HCEC 1CT (cell line): ENCODE results near the gene ZNF516.
A peak's percentile ranks its signal among the peaks of the same experiment; 100 is the strongest.
"Not testable (repeated sequence)": the region's sequence is repeated elsewhere in the genome, so short reads cannot be mapped to it uniquely, and the experiment has no call there.

Experiments
- DNase-seq: peaks from one replicate; pipeline ENCODE4 v3.0.0-alpha.2; 2017

The ZNF516 gene, protein sequence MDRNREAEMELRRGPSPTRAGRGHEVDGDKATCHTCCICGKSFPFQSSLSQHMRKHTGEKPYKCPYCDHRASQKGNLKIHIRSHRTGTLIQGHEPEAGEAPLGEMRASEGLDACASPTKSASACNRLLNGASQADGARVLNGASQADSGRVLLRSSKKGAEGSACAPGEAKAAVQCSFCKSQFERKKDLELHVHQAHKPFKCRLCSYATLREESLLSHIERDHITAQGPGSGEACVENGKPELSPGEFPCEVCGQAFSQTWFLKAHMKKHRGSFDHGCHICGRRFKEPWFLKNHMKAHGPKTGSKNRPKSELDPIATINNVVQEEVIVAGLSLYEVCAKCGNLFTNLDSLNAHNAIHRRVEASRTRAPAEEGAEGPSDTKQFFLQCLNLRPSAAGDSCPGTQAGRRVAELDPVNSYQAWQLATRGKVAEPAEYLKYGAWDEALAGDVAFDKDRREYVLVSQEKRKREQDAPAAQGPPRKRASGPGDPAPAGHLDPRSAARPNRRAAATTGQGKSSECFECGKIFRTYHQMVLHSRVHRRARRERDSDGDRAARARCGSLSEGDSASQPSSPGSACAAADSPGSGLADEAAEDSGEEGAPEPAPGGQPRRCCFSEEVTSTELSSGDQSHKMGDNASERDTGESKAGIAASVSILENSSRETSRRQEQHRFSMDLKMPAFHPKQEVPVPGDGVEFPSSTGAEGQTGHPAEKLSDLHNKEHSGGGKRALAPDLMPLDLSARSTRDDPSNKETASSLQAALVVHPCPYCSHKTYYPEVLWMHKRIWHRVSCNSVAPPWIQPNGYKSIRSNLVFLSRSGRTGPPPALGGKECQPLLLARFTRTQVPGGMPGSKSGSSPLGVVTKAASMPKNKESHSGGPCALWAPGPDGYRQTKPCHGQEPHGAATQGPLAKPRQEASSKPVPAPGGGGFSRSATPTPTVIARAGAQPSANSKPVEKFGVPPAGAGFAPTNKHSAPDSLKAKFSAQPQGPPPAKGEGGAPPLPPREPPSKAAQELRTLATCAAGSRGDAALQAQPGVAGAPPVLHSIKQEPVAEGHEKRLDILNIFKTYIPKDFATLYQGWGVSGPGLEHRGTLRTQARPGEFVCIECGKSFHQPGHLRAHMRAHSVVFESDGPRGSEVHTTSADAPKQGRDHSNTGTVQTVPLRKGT

DNA sequence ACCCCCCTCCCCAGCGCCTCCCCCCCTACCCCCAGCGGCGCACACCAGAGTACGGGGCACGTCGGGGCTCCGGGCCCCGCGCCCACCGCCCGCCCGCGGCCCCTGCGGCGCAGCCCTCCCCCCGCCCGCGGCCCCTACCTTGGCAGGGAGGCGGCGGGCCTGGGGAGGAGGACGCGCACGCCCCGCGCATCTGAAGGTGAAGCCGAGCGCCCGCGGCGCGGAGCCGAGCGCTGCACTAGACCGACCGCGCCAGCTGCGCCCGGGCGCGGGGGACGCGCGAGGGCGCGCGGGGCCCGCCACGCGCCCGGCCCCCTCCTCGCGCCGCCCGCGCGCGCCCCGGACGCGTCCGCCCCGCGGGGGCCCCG is at the start of gene ZNF516:
Gene ZNF516 (minus strand): TSS at position 237 of the 365 bp plus-strand sequence. CDS start 52,188 bp downstream, outside the sequence.
- DNase-seq = no peak

GRCh38 chr18:76538846-76539245 is 43.8 kb upstream of the ZNF516 start:
- no peak for DNase-seq

DNA sequence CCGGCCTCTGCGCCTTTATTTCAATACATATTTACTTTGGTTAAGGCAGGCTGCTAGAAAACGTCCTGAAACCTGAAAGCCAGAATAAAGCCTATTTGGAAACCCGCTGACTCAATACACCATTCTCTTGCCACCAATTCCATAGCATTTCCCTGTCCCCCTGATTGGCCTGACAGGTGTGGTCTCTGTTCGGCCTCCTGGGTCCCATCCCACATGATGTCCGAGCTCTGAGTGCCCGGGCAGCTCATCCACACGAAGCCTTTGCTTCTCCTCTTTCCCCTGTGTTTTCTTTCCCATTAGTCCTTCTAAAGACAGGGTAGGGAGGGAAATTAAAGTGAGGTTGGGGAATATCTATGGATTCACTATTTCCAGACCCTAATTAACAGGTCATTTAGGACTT is 42.6 kb upstream of the ZNF516 start:
- no peak for DNase-seq

DNA sequence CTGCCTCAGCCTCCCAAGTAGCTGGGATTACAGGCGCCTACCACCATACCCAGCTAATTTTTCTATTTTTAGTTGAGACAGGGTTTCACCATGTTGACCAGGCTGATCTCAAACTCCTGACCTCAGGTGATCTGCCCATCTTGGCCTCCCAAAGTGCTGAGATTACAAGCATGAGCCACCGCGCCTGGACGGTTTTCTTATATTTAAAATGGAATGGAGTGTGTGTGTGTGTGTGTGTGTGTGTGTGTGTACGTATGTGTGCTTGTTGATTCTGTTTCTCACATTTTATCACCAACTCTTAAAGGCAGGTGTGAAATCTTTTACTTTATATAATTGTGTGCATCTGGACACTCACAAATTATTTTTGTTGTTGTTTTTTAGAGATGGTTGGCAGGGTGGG is 41.6 kb upstream of the ZNF516 start:
- not testable (repeated sequence) for DNase-seq

DNA sequence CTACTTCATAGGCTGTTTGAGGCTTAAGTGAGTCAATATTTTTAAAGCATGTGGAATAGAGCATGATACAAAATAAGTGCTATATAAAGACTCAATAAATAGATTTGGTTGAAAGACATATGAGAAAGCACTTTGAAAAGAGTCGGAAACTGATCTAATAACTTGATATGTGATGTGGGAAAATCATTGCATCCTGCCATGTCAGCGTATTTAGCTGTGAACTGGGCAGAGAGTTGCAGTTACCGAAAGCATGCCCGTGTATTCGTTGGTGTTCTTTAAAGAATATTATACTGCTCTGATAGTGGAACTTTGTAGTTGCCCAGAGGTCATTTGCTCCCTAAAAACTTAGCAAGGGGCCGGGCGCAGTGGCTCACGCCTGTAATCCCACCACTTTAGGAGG is 37.8 kb upstream of the ZNF516 start:
- no peak for DNase-seq

- no peak for DNase-seq
Observed at GRCh38 chr18:76530846-76531245, 35.8 kb upstream of the ZNF516 start.

DNA sequence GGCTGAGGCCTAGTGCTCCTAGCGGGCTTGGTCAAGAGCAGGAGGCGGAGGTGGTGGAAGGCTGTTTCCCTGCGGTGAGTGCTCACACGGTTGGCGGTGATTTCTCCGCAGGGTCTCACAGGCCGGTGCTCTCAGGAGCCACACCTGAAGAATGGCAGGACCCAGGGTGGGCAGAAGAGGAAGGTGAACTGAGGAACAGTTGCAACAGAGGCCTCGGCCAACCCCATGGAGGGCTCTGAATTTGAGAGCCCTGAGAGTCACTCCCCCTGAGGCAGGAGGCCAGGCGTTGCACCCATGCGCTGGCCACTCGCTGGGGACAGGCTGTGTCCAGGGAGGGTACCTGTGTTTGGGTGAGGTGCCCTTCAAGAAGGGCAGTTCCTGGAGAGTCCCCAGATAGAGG is 35.3 kb upstream of the ZNF516 start:
- DNase-seq = no peak

DNA sequence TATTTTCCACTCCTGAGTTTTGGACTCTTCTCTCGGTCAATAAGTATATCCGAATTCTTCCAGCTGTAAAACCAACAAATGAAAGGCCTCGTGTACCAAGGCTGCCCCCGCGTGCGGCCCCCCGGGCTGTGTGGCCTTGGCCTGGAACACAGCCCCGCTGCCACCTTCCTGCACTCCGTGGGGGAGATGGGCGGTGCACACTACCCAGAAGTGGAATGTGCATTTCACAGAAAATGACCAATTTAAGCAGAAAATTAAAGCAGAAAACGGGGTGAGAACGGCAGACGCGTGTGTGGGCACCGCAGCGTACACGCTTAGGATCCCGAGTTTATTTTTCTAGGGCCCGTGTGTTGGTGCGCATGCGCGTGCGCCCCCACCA is 34.4 kb upstream of the ZNF516 start:
- no peak for DNase-seq

- peak; percentile 66 for DNase-seq
Observed at GRCh38 chr18:76528477-76529432, 33.7 kb upstream of the ZNF516 start.

GRCh38 chr18:76525911-76526310 is 30.9 kb upstream of the ZNF516 start:
- no peak for DNase-seq

DNA sequence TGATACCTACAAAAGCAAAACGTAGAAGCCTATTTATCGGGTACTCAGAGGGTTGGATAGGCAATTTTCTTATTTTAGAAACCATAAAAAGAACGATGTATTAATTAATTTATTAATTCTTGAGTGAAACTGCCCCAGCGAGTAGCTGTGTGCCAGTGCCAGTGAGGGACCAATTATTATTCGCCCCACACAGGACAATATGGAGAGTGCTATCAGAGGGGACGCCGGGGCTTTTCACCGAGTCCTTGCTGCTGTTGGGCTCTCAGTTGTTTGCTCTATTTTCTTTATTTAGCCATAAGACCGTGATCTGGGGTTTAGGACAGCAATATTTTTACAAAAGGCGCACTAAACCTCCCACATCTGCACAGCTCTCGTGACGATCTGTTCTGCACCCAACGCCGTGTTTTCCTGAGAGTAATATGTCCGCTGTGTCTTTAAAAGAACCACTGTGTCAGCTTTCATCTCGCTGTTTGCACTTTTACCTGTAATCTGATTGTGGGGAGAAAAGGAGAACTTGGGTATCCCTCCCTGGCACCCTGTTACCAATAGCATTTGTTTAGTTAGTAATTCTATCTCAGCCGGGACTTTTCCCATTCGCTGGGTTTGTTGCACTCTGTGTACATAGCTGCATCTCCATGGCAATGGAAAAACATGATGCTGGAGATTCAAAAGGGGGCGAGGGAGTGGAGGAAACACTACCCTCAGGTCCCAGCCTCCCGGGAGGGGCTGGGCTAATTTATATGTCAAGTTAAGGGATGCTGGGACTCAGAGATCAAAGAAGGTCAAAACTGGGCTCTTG is 30.1 kb upstream of the ZNF516 start:
- DNase-seq = peak; percentile 43

GRCh38 chr18:76524477-76524876 is 29.4 kb upstream of the ZNF516 start:
- DNase-seq = no peak

GRCh38 chr18:76522551-76522950 is 27.5 kb upstream of the ZNF516 start:
- no peak for DNase-seq

DNA sequence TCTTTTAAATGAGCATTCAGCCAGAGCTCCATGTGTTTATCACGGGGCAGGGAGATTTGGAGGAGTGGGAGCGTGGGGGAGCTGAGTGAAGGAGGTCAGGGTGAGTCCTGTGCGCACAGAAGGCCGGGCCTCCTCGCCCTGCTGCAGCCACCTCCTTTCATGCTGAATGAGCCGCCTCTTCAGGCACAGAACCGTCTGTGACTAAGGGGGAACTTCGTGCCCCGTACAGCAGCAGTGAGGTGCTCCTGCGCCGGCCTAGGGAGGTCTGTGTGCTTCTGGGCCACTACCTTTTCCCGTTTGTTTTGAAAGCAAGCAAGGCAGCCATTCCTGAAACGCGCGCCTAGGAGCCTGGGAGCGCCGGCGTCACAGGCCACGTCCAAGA is 27.1 kb upstream of the ZNF516 start:
- DNase-seq = no peak

DNA sequence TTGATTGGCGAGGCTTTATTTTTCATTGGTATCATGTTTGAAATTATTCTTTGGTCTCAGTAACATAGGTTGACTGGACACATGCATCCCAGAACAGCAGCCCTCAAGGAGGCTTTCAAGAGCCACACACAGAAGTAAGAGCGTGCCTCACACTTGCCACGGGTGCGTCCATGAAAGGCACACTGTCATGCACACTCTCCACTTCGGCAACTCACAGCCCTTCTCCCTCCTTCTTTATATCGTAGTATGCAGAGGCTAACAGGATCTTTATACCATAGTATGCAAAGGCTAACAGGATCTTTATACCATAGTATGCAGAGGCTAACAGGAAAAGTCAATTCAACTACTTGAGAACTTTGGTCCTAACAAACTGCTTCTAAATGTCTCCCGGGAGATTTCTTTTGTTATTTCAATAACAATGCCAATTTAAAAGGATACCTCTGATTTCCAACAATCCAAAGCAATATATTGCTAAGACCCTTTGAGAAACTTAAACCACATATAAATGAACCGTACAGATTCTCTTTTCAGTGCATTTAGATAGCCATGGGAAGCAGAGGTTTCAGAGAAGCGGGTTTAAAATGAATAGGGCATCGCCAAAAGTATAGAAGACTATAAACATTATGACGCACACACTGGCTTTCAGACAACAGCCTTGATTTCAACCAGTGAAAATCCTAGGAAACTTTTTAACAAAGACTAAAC is 26.5 kb upstream of the ZNF516 start:
- no peak for DNase-seq

DNA sequence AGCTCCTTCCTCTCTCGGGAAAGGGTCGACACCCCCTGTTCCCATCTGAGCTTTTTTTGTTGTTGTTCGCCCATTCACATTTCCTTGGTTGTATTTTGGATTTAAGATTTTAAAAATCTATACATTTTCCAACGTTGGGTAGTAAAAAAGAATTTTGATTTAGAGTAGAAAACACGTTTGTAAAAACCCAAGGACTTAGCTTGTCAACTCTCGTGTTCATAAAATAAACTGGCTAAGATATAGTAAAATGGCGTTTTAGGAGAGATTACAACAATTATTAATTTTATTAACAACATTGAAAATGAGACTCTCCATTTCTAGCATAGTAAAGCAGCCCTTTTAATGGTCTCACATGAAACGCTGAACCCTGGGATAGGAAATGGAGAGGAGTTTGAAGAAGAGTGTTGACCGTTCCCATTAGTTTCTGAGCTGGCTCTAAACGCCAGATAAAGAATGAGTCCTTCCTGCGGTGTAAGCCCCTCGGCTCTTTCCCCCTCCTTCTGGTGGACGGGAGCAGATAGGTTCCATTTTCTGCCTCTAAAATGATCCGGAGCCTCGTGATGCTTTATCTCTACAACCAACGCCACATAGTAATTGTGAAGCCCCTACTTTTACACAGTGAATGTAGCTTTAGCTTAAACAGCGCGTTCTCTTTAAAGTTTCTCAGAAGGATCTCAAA is 24.0 kb upstream of the ZNF516 start:
- peak; percentile 24 for DNase-seq

- peak; percentile 65 for DNase-seq
Observed at GRCh38 chr18:76518123-76518859, 23.2 kb upstream of the ZNF516 start.

DNA sequence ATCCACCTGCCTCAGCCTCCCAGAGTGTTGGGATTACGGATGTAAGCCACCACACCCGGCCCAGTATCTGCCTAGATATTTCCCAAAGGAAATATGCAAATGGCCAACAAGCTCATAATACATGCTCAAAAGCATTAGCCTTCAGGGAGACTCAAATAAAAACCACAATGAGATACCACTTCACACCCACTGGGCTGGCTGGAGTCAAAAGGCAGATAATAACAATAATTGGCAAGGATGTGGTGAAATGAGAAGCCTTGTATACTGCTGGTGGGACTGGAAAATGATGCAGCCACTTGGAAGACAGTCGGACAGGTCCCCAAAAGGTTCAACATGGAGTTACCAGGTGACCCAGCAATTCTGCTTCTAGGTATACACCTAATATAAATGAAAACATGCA is 20.5 kb upstream of the ZNF516 start:
- no peak for DNase-seq

DNA sequence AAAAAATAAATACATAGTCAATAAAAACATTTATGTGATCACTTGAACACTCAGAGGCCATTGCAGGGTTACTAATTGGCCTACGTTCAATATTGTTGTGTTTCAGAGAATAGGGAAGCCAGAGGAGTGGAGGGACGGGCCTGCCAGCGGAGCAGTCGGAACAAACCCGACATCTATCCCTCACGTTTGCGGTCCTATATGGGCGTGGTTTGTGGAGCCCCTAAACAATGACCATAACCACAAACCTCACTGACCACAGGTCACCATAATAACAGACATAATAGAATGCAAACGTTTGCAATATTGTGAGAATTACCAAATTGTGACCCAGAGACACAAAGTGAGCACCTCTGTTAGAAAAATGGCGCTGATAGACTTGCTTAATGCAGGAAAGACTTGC is 19.5 kb upstream of the ZNF516 start:
- DNase-seq = no peak
